ENCODE results near the gene SELENON. TPM values are rescaled to one million over a fixed set of nuclear protein-coding genes. Genes with fewer than 3 reads are reported as not detected.

SELENON gene
- total and polyA plus RNA-seq, 7 donors = 25.3 to 104 (median 39.3) TPM

GRCh38 chr1:25758466-25759070 is 41.4 kb upstream of the SELENON start:
- intact Hi-C loops (cut with DNase I) = no loop called here
- Histone ChIP-seq H3K27ac (no peak overlapping the region), H3K4me1 (peaks cover 3% of the 10 kb centered on the region), H3K9me3 (no peaks in the 10 kb centered on the region), H3K27me3 (ENCODE audit: insufficient read depth in 3 of 3, low read length in 2 of 3) (no peaks in the 10 kb centered on the region), H3K36me3 (ENCODE audit: insufficient read depth in 1 of 2, low read depth in 1 of 2) (no peaks in the 10 kb centered on the region), H3K4me3 (no peak overlapping the region)
- ATAC-seq (no peak), DNase-seq (no peak)
- WGBS, 3 donors = 87 to 90% (median 89%) methylated on average over 15 of the region's 15 CpGs
- TF ChIP-seq CTCF (IDR thresholded peaks at IDR 0.05) = no peak

- H3K4me3 ChIP-seq = no peak overlapping the region
- no peak for TF ChIP-seq CTCF (IDR thresholded peaks at IDR 0.05)
- no peak overlapping the region for H3K27ac ChIP-seq
- no peaks in the 10 kb centered on the region for H3K9me3 ChIP-seq
- ATAC-seq = no peak
- no peaks in the 10 kb centered on the region for H3K4me1 ChIP-seq
- intact Hi-C loops (cut with DNase I) = no loop called here
- no peak for DNase-seq
- H3K36me3 ChIP-seq (ENCODE audit: insufficient read depth in 1 of 2, low read depth in 1 of 2) = no peaks in the 10 kb centered on the region
- WGBS, 3 donors = 89 to 93% (median 92%) methylated on average over 11 of the region's 11 CpGs
- H3K27me3 ChIP-seq (ENCODE audit: insufficient read depth in 3 of 3, low read length in 2 of 3) = no peaks in the 10 kb centered on the region
Measured at GRCh38 chr1:25760122-25760719, 39.8 kb upstream of the SELENON start.

- 63 to 95% (median 72%) methylated on average over 5 of the region's 5 CpGs for WGBS, 3 donors
- ATAC-seq (no peak), DNase-seq (no peak)
- Histone ChIP-seq H3K27me3 (ENCODE audit: insufficient read depth in 3 of 3, low read length in 2 of 3) (no peaks in the 10 kb centered on the region), H3K4me1 (peaks cover 3% of the 10 kb centered on the region), H3K9me3 (no peaks in the 10 kb centered on the region), H3K27ac (no peak overlapping the region), H3K4me3 (no peak overlapping the region), H3K36me3 (ENCODE audit: insufficient read depth in 1 of 2, low read depth in 1 of 2) (no peaks in the 10 kb centered on the region)
- TF ChIP-seq CTCF (IDR thresholded peaks at IDR 0.05) = no peak
- intact Hi-C loops (cut with DNase I) = no loop called here
Measured at GRCh38 chr1:25760871-25761270, 39.1 kb upstream of the SELENON start.

GRCh38 chr1:25763493-25763892 is 36.5 kb upstream of the SELENON start:
- 93 to 94% (median 94%) methylated on average over 10 of the region's 10 CpGs for WGBS, 3 donors
- Histone ChIP-seq H3K27me3 (ENCODE audit: insufficient read depth in 3 of 3, low read length in 2 of 3) (no peaks in the 10 kb centered on the region), H3K4me3 (no peak overlapping the region), H3K9me3 (no peaks in the 10 kb centered on the region), H3K36me3 (ENCODE audit: insufficient read depth in 1 of 2, low read depth in 1 of 2) (no peaks in the 10 kb centered on the region), H3K4me1 (peaks cover 13% of the 10 kb centered on the region), H3K27ac (no peak overlapping the region)
- DNase-seq = no peak
- intact Hi-C loops (cut with DNase I) = no loop called here
- TF ChIP-seq CTCF (IDR thresholded peaks at IDR 0.05) = no peak
- ATAC-seq = no peak
